MM.1S (cell line): ENCODE results near the gene APOB.

Experiments used
- DNase-seq: peaks from one replicate; pipeline ENCODE4 v3.0.0-alpha.2; 2015
- H2AFZ ChIP-seq: fragments of 300-600 bp; sonication (generic); 2 replicates; pipeline ENCODE4 v1.6.0; 2016; ENCODE audit warnings: antibody characterized with exemption, low read length
- H3F3A ChIP-seq: fragments of 300-600 bp; sonication (generic); 2 replicates; pipeline ENCODE4 v1.6.1; 2016; ENCODE audit warnings: mild to moderate bottlenecking, antibody characterized with exemption, low read length, moderate library complexity, mixed read lengths; ENCODE audit not compliant: insufficient read depth
- H3K27ac ChIP-seq: fragments of 300-600 bp; sonication (generic); 2 replicates; pipeline ENCODE4 v1.5.1; 2016; ENCODE audit warnings: mild to moderate bottlenecking, low read length
- H3K27me3 ChIP-seq: fragments of 300-600 bp; sonication (generic); replicated peaks from 2 replicates; pipeline ENCODE4 v1.6.0; 2016; ENCODE audit warnings: low read length; ENCODE audit not compliant: insufficient read depth
- H3K36me3 ChIP-seq: fragments of 300-600 bp; sonication (generic); replicated peaks from 2 replicates; pipeline ENCODE4 v1.6.1; 2016; ENCODE audit warnings: mild to moderate bottlenecking, low read length, mixed read lengths; ENCODE audit not compliant: insufficient read depth
- H3K4me1 ChIP-seq: fragments of 300-600 bp; sonication (generic); 2 replicates; pipeline ENCODE4 v1.6.1; 2016; ENCODE audit warnings: low read length, mixed read lengths
- H3K4me2 ChIP-seq: fragments of 300-600 bp; sonication (generic); 2 replicates; pipeline ENCODE4 v1.6.0; 2016; ENCODE audit warnings: low read depth, low read length
- H3K4me3 ChIP-seq: fragments of 300-600 bp; sonication (generic); 2 replicates; pipeline ENCODE4 v1.5.1; 2016; ENCODE audit warnings: low read length, mixed read lengths
- H3K79me2 ChIP-seq: fragments of 300-600 bp; sonication (generic); 2 replicates; pipeline ENCODE4 v1.6.1; 2016; ENCODE audit warnings: mixed run types, low read length, mixed read lengths
- H3K9ac ChIP-seq: fragments of 300-600 bp; sonication (generic); 2 replicates; pipeline ENCODE4 v1.6.1; 2016; ENCODE audit warnings: low read length, mixed read lengths
- H3K9me2 ChIP-seq: fragments of 300-600 bp; sonication (generic); replicated peaks from 2 replicates; pipeline ENCODE4 v1.6.1; 2016; ENCODE audit warnings: mild to moderate bottlenecking, low read length, mixed read lengths; ENCODE audit not compliant: insufficient read depth
- H3K9me3 ChIP-seq: fragments of 300-600 bp; sonication (generic); replicated peaks from 2 replicates; pipeline ENCODE4 v1.6.1; 2016; ENCODE audit warnings: mild to moderate bottlenecking, low read length, mixed read lengths; ENCODE audit not compliant: insufficient read depth
- H4K20me1 ChIP-seq: fragments of 300-600 bp; sonication (generic); 2 replicates; pipeline ENCODE4 v1.6.1; 2016; ENCODE audit warnings: mild to moderate bottlenecking, low read length, moderate library complexity, mixed read lengths; ENCODE audit not compliant: insufficient read depth
- CTCF ChIP-seq: fragments of 300-600 bp; sonication (generic); IDR thresholded peaks from 2 replicates; pipeline ENCODE4 v1.5.1; 2016; ENCODE audit warnings: antibody characterized with exemption, low read length, mixed read lengths
- EZH2 ChIP-seq: fragments of 300-600 bp; sonication (generic); optimal IDR thresholded peaks from 2 replicates; pipeline ENCODE3; 2017; ENCODE audit warnings: low read depth, mild to moderate bottlenecking, antibody characterized with exemption, low read length, mixed read lengths
- EZH2phosphoT487 ChIP-seq: fragments of 300-600 bp; sonication (generic); IDR thresholded peaks from 2 replicates; pipeline ENCODE4 v1.6.1; 2018; ENCODE audit warnings: antibody characterized with exemption, low read length

The APOB gene

GRCh38 chr2:21040468-21041377, 3.1 kb downstream of the APOB start:
- no peak overlapping the region for H3K27ac ChIP-seq
- no peaks in the 10 kb centered on the region for H3K79me2 ChIP-seq
- H3K9ac ChIP-seq, result no peak overlapping the region
- no peak for DNase-seq
- no peak overlapping the region for H3K4me3 ChIP-seq
- H3K4me1 ChIP-seq, result no peaks in the 10 kb centered on the region
- no peak overlapping the region for H3K4me2 ChIP-seq
- TF ChIP-seq EZH2phosphoT487, result no peak
- no peak for TF ChIP-seq CTCF
- no peak for TF ChIP-seq EZH2
- no peaks in the 10 kb centered on the region for H3F3A ChIP-seq
- H3K36me3 ChIP-seq, result no peaks in the 10 kb centered on the region
- H3K9me3 ChIP-seq, result no peaks in the 10 kb centered on the region
- no peaks in the 10 kb centered on the region for H4K20me1 ChIP-seq
- H3K9me2 ChIP-seq, result no peaks in the 10 kb centered on the region
- H3K27me3 ChIP-seq, result no peaks in the 10 kb centered on the region
- H2AFZ ChIP-seq, result no peak overlapping the region

GRCh38 chr2:21039979-21040467, 3.9 kb downstream of the APOB start:
- H3K79me2 ChIP-seq, result no peaks in the 10 kb centered on the region
- H3K36me3 ChIP-seq, result no peaks in the 10 kb centered on the region
- no peaks in the 10 kb centered on the region for H3K27me3 ChIP-seq

GRCh38 chr2:21039080-21039556, 4.8 kb downstream of the APOB start:
- DNase-seq, result no peak
- Histone ChIP-seq H3K4me1 (no peaks in the 10 kb centered on the region), H2AFZ (no peak overlapping the region), H3K9me3 (no peaks in the 10 kb centered on the region), H3K27ac (no peak overlapping the region), H3K9ac (no peak overlapping the region), H3K79me2 (no peaks in the 10 kb centered on the region), H3K4me2 (no peak overlapping the region), H3K36me3 (no peaks in the 10 kb centered on the region), H3K9me2 (no peaks in the 10 kb centered on the region), H3K4me3 (no peak overlapping the region), H3F3A (no peaks in the 10 kb centered on the region), H3K27me3 (no peaks in the 10 kb centered on the region), H4K20me1 (no peaks in the 10 kb centered on the region)
- TF ChIP-seq CTCF (no peak), EZH2phosphoT487 (no peak), EZH2 (no peak)

More at GRCh38 chr2:21039979-21040467, 3.9 kb downstream of the APOB start:
- no peak for DNase-seq
- Histone ChIP-seq H3K4me1 (no peaks in the 10 kb centered on the region), H3K9me2 (no peaks in the 10 kb centered on the region), H4K20me1 (no peaks in the 10 kb centered on the region), H3K27ac (no peak overlapping the region), H3K9ac (no peak overlapping the region), H3K4me3 (no peak overlapping the region), H3K9me3 (no peaks in the 10 kb centered on the region), H3F3A (no peaks in the 10 kb centered on the region), H2AFZ (no peak overlapping the region), H3K4me2 (no peak overlapping the region)
- TF ChIP-seq CTCF, result no peak
- no peak for TF ChIP-seq EZH2phosphoT487
- TF ChIP-seq EZH2, result no peak
